ENCODE results near the gene SPPL3.
A peak's percentile ranks its signal among the peaks of the same experiment; 100 is the strongest.
"Not testable (repeated sequence)": the region's sequence is repeated elsewhere in the genome, so short reads cannot be mapped to it uniquely, and the experiment has no call there.

SPPL3 gene

DNA sequence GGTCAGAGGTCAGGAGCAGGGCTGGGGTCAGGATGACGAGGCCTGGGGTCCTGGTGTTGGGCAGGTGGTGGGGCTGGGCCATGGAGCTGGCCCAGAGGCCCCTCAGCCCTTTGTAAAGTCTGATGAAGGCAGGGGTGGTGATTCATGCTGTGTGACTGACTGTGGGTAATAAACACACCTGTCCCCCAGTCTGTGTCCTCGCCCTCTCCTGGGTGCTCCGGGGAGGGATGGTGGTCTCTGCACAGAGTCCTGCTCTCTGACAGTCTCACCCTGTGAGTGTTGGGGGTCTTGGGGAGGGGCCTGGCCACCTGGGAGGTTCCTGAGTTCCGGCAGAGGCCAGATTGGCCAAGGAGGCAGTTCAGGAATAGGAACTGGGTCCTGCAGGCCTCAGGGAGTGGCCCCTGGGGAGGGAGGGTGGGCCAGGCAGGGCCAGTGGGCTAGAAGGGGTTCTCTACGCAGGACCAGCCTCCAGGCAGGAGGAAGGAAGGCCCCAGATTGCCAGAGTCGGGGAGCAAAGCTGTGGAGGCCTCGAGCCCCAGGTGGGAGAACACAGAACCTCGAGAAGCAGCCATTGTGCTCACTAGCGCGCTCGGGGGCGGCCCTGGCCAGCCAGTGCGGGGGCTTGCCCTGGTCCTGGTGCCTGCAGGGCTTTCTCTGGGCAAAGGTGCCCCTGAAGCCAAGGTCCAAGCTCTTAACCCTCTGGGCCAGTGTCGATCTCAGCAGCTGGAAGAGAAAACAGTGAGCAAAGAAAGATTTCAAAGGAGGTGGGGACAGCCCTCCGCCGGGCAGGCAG lies 164.1 kb downstream of the SPPL3 start:
- no peak for DNase-seq

DNA sequence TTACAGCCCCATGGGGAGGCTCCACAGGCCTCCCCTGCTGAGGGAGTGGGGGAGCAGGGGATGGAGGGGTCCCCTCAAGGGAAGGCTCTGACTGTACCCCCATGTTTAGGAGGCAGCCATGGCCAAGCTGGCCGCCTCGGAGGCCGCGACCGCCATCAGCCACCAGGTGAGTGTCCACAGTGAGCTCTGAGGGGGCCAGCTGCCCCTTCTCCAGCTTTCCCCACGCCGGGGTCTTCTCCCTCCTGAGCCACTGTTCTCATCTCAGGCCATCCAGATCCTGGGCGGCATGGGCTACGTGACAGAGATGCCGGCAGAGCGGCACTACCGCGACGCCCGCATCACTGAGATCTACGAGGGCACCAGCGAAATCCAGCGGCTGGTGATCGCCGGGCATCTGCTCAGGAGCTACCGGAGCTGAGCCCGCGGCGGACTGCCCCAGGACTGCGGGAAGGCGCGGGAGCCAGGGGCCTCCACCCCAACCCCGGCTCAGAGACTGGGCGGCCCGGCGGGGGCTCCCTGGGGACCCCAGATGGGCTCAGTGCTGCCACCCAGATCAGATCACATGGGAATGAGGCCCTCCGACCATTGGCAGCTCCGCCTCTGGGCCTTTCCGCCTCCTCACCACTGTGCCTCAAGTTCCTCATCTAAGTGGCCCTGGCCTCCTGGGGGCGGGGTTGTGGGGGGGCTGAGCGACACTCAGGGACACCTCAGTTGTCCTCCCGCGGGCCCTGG lies 165.0 kb downstream of the SPPL3 start:
- no peak for DNase-seq

DNA sequence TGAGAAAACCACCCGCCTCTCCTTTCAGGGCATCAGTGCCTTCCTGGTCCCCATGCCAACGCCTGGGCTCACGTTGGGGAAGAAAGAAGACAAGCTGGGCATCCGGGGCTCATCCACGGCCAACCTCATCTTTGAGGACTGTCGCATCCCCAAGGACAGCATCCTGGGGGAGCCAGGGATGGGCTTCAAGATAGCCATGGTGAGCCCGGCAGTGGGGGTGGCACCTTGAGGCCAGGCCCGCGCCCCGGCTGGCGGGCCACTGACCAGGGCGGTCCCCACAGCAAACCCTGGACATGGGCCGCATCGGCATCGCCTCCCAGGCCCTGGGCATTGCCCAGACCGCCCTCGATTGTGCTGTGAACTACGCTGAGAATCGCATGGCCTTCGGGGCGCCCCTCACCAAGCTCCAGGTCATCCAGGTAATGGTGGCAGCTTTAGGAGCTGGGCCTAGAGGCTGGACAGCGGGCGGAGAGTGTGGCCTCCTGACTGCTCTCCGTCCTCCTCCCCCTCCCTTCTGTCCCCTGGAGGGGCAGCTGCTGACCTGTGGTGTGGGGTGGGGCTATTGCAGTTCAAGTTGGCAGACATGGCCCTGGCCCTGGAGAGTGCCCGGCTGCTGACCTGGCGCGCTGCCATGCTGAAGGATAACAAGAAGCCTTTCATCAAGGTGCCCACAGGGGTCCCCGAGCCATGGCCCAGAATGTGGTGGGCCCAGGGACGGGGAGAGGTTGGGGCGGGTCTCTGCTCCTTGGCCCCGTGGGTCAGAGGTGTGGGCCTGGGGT lies 165.7 kb downstream of the SPPL3 start:
- DNase-seq, result no peak

GRCh38 chr12:120737557-120738251 lies 166.5 kb downstream of the SPPL3 start:
- DNase-seq, result no peak

GRCh38 chr12:120736404-120737331 lies 167.5 kb downstream of the SPPL3 start:
- DNase-seq, result no peak

DNA sequence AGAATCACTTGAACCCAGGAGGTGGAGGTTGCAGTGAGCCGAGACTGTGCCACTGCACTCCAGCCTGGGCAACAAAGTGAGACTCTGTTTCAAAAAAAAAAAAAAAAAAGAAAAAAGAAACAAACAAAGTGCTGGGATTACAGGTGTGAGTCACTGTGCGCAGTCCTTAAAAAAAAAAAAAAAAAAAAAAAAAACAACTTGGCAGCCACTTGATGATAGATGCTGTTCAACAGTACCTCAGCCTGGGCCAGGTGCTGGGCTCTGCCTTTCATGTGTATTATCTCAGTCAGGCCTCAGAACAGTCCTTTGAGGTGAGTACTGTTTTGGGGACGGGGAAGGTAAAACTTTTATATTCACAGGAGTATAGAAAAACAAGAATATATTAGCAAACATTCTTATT lies 169.0 kb downstream of the SPPL3 start:
- no peak for DNase-seq

GRCh38 chr12:120734210-120734609 lies 169.9 kb downstream of the SPPL3 start:
- DNase-seq, result no peak

GRCh38 chr12:120733574-120733973 lies 170.6 kb downstream of the SPPL3 start:
- DNase-seq, result no peak

GRCh38 chr12:120732198-120732597 lies 172.0 kb downstream of the SPPL3 start:
- DNase-seq, result not testable (repeated sequence)

DNA sequence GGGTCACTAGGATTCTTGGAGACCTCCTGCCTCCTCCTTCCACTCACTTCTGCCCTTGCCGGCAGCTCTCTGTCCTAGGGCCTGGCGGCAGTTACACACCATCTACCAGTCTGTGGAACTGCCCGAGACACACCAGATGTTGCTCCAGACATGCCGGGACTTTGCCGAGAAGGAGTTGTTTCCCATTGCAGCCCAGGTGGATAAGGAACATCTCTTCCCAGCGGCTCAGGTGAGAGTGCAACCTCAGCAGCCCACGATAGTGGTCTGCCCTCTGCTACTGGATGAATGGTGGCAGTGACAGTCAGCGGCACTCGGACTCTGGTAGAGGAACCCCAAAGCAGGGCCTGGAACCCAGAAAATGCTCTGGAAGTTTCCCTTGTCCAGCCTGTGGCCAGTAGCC lies 177.2 kb downstream of the SPPL3 start:
- DNase-seq, result no peak

- DNase-seq, result no peak
Measured at GRCh38 chr12:120726510-120726793, 177.7 kb downstream of the SPPL3 start.

- peak; percentile 95 for DNase-seq
Measured at GRCh38 chr12:120725659-120726509, 178.3 kb downstream of the SPPL3 start, which contains the start of gene ACADS. Gene ACADS, plus strand, starts transcription at chr12:120725826. Its CDS starts 60 bp downstream, at chr12:120725886.

DNA sequence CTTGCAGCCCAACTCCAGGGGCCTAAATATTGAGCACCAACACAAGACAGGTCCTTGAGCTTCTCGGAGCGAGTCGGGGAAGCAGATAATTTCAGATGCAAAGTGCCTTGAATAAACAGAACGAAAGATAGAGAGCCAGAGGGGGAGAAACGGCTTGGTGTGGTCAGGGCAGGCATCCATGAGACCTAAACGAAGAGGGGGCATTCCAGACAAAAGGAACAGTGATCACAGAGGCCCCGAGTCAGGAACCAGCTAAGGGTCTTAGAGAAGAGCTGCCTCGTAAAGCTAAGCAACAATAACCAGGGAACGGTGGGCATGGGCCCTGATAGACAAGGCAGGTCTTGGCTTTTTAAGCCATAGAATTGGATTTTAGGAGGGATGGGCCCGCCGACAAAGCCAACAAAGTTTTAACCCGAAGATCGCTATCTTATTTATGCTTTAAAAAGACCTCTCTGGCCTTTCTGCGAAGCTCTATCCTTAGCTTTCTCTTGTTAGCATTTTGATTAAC lies 179.0 kb downstream of the SPPL3 start:
- no peak for DNase-seq

DNA sequence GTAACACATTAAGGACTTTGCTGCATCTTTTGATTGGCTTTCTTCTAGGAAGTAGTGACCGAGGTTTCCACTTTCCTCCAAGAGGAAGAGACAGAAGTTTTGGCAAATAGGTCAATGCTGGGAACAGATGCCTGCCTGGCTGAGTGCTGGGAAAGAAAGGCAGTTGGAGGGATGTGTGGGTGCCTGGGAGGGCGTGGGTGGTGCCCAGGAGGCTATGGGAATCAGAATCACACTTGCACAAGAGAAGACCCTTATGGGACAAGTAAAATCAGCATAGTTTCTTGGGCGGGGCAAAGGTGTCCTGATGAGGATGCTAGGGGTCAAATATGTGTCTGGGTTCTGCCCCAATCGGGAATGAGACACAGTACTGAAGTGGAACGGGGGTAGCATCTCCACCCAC lies 179.4 kb downstream of the SPPL3 start:
- DNase-seq, result no peak

- DNase-seq, result no peak
Measured at GRCh38 chr12:120722784-120723183, 181.4 kb downstream of the SPPL3 start.

DNA sequence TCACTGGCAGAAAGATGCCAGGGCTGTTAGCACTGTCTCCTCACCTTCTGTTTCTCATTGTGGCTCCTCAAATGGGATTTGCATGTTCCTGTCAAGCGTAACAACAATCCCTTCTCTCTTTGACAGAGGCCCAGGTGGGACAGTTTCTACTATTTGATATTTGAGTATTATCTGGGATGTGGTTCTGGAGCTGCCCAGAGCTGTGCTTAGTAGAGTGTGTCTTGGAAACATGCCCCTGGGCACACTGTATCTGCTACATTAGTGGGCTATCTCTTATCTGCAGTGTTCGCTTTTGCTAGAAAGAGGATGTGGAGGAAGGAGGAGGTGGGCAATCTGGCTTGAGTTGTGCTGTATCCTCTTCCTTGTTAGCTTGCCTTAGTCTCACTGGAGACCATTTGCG lies 182.3 kb downstream of the SPPL3 start:
- peak; percentile 65 for DNase-seq

DNA sequence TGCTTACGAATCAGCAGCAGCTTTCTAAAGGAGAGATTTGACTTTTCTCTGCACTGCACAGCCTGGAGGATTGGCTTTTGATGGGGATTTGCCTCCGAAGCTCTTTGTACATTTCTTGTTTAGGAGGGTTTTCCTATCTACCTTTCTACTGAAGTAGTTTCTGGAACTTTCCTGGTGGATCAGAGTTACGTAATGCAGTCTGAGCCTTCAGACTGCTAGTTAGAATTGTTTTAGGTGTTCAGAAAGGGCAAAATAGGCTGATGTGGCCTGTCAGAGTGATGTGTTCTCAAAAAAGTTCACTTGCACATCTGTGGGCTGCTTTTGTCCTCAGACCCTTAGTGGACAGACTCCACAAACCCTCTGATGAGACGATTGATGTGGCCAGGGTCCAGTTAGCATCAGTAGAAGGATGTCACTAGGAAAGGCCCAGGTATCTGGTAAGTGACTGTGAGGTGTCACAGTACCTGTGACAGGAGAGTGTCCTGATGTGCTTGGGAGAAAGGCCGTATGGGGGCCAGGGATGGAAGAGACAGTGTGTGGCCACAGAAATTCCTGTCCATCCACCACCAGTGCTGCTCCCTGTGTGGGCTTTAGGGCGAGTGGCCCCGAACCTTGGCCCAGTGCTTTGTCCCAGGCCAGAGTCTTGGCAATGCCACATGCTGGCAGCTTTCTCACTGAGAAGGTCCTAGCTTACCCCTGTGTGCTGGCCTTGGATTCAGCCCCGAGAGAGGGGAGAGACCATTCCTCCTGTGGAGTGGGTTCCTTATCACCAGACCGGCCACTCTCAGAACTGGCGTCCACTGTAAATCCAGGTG lies 183.0 kb downstream of the SPPL3 start:
- DNase-seq, result no peak

- DNase-seq, result peak; percentile 95
Measured at GRCh38 chr12:120720234-120720986, 183.7 kb downstream of the SPPL3 start.

All from hematopoietic multipotent progenitor cell treated with erythropoietin and hydrocortisone succinate and interleukin-3 and kit ligand, for 6 days (in vitro differentiated cells).